GM12878 (cell line): Measurements from ENCODE around the gene MAML3.

Experiments
- BMI1 ChIP-seq: fragments of 450-650 bp; IDR thresholded peaks from 2 replicates; pipeline ENCODE4 v1.6.1; 2016; ENCODE audit warnings: mild to moderate bottlenecking, moderate library complexity, borderline replicate concordance
- CEBPZ ChIP-seq: fragments of 150-350 bp; IDR thresholded peaks from 2 replicates; pipeline ENCODE4 v1.6.1; 2016; ENCODE audit warnings: low read depth, low read length
- FOS ChIP-seq: IDR thresholded peaks from 3 replicates; pipeline ENCODE4 v1.6.1; 2011; ENCODE audit warnings: borderline replicate concordance; ENCODE audit not compliant: insufficient read length; ENCODE audit errors: extremely low read depth
- FOXM1 ChIP-seq: IDR thresholded peaks from 2 replicates; pipeline ENCODE4 v1.6.1; 2012; ENCODE audit warnings: low read depth, mild to moderate bottlenecking, inconsistent platforms, low read length, moderate library complexity
- JUND ChIP-seq: IDR thresholded peaks from 2 replicates; pipeline ENCODE4 v1.6.1; 2012; ENCODE audit warnings: low read depth, mild to moderate bottlenecking, low read length, improper control_type of control experiment, moderate library complexity
- MAX ChIP-seq: IDR thresholded peaks from 2 replicates; pipeline ENCODE4 v1.6.1; 2012; ENCODE audit warnings: low read depth, low read length, improper control_type of control experiment
- NFYB ChIP-seq: IDR thresholded peaks from 2 replicates; pipeline ENCODE4 v1.6.1; 2011; ENCODE audit warnings: low read depth, mild to moderate bottlenecking, low read length, improper control_type of control experiment, moderate library complexity; ENCODE audit not compliant: insufficient read depth
- POLR2A ChIP-seq: IDR thresholded peaks from 2 replicates; pipeline ENCODE4 v1.6.1; 2011; ENCODE audit warnings: low read depth, mild to moderate bottlenecking, low read length
- POLR2AphosphoS5 ChIP-seq: IDR thresholded peaks from 2 replicates; pipeline ENCODE4 v1.6.1; 2011; ENCODE audit warnings: mild to moderate bottlenecking, low read length, inconsistent platforms
- TARDBP ChIP-seq: IDR thresholded peaks from 2 replicates; pipeline ENCODE4 v1.6.1; 2016; ENCODE audit warnings: borderline replicate concordance
- ZBTB33 ChIP-seq: fragments of 450-650 bp; IDR thresholded peaks from 2 replicates; pipeline ENCODE4 v1.6.1; 2017; ENCODE audit warnings: mild to moderate bottlenecking
- TF ChIP-seq, protein P1 (sequence below), 3 experiments: IDR thresholded peaks in 2 of 3; conservative IDR thresholded peaks in 1 of 3; 2 replicates each; pipeline ENCODE4 v1.5.1; 2011; ENCODE audit warnings: low read depth in 3 of 3, low read length in 3 of 3, mild to moderate bottlenecking in 3 of 3, control low read depth in 2 of 3, moderate library complexity in 2 of 3, inconsistent platforms in 1 of 3, mixed read lengths in 1 of 3; ENCODE audit not compliant: control insufficient read depth in 2 of 3, insufficient read depth in 1 of 3; ENCODE audit errors: extremely low read depth in 1 of 3
- TF ChIP-seq, protein P2 (sequence below): IDR thresholded peaks from 2 replicates; pipeline ENCODE4 v1.6.1; 2011; ENCODE audit warnings: low read depth, low read length, improper control_type of control experiment, borderline replicate concordance
- TF ChIP-seq, protein P3 (sequence below): IDR thresholded peaks from 2 replicates; pipeline ENCODE4 v1.6.1; 2011; ENCODE audit warnings: low read depth, mild to moderate bottlenecking, low read length, moderate library complexity, borderline replicate concordance; ENCODE audit errors: extremely low read depth

DNA sequence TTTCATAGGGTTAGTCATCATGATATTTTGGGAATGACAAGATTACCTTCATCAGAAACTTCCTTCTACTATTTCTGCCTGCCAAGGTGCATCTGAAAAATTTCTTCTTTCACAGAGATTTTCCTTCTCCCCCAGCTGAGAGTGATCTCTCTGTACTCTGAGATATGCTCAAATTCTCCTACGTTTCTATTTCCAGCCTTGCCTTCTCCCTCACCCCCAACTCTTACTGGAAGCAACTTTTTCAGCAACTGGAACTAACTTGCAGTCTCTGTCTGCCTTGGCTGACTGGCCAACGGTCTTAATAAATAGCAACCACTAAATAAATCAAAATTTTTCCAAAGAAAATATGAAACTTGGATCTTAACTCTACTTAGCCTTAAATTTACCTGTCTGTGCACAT is 122.3 kb downstream of the MAML3 start:
- TF ChIP-seq MAX = no peak
- no peak for TF ChIP-seq JUND
- TF ChIP-seq POLR2AphosphoS5 = no peak
- no peak for TF ChIP-seq POLR2A
- no peak for TF ChIP-seq CEBPZ
- TF ChIP-seq, protein P1, sequence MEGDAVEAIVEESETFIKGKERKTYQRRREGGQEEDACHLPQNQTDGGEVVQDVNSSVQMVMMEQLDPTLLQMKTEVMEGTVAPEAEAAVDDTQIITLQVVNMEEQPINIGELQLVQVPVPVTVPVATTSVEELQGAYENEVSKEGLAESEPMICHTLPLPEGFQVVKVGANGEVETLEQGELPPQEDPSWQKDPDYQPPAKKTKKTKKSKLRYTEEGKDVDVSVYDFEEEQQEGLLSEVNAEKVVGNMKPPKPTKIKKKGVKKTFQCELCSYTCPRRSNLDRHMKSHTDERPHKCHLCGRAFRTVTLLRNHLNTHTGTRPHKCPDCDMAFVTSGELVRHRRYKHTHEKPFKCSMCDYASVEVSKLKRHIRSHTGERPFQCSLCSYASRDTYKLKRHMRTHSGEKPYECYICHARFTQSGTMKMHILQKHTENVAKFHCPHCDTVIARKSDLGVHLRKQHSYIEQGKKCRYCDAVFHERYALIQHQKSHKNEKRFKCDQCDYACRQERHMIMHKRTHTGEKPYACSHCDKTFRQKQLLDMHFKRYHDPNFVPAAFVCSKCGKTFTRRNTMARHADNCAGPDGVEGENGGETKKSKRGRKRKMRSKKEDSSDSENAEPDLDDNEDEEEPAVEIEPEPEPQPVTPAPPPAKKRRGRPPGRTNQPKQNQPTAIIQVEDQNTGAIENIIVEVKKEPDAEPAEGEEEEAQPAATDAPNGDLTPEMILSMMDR (IDR thresholded peaks at IDR 0.05 in 2 of 3, conservative IDR thresholded peaks at IDR 0.05 in 1 of 3; ENCODE audit: control insufficient read depth in 2 of 3, extremely low read depth in 1 of 3, insufficient read depth in 1 of 3, low read depth in 3 of 3, low read length in 3 of 3) = no peak
- TF ChIP-seq TARDBP = no peak
- TF ChIP-seq BMI1 = no peak
- TF ChIP-seq ZBTB33 = no peak
- no peak for TF ChIP-seq FOXM1
- no peak for TF ChIP-seq FOS
- no peak for TF ChIP-seq NFYB
- TF ChIP-seq, protein P2, sequence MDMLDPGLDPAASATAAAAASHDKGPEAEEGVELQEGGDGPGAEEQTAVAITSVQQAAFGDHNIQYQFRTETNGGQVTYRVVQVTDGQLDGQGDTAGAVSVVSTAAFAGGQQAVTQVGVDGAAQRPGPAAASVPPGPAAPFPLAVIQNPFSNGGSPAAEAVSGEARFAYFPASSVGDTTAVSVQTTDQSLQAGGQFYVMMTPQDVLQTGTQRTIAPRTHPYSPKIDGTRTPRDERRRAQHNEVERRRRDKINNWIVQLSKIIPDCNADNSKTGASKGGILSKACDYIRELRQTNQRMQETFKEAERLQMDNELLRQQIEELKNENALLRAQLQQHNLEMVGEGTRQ = no peak
- TF ChIP-seq, protein P3, sequence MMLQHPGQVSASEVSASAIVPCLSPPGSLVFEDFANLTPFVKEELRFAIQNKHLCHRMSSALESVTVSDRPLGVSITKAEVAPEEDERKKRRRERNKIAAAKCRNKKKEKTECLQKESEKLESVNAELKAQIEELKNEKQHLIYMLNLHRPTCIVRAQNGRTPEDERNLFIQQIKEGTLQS = no peak
